HEK293 (cell line): ENCODE data around the gene CUEDC1.

Experiments
- GFI1B ChIP-seq: fragments of 450-650 bp; formaldehyde crosslinking; IDR thresholded peaks from 2 replicates; pipeline ENCODE4 v1.5.1; 2016; ENCODE audit warnings: missing biosample characterization, missing genetic modification characterization
- GLIS2 ChIP-seq: fragments of 450-650 bp; formaldehyde crosslinking; IDR thresholded peaks from 2 replicates; pipeline ENCODE4 v1.5.1; 2016; ENCODE audit warnings: missing biosample characterization, missing genetic modification characterization
- KLF1 ChIP-seq: fragments of 450-650 bp; formaldehyde crosslinking; IDR thresholded peaks from 2 replicates; pipeline ENCODE4 v1.5.1; 2016; ENCODE audit warnings: missing biosample characterization, missing genetic modification characterization
- SP7 ChIP-seq: fragments of 450-650 bp; formaldehyde crosslinking; IDR thresholded peaks from 2 replicates; pipeline ENCODE4 v1.5.1; 2016; ENCODE audit warnings: missing biosample characterization, missing genetic modification characterization
- TCF7L2 ChIP-seq: IDR thresholded peaks from 2 replicates; pipeline ENCODE4 v1.6.1; 2011; ENCODE audit warnings: low read depth, mild to moderate bottlenecking, inconsistent platforms, low read length, moderate library complexity, borderline replicate concordance
- YY1 ChIP-seq: fragments of 450-650 bp; formaldehyde crosslinking; IDR thresholded peaks from 2 replicates; pipeline ENCODE4 v1.5.1; 2018; ENCODE audit warnings: missing biosample characterization, missing genetic modification characterization
- ZBTB7A ChIP-seq: fragments of 450-650 bp; formaldehyde crosslinking; IDR thresholded peaks from 2 replicates; pipeline ENCODE4 v1.5.1; 2016; ENCODE audit warnings: low read depth, missing biosample characterization, missing genetic modification characterization
- ZBTB8A ChIP-seq: fragments of 450-650 bp; formaldehyde crosslinking; IDR thresholded peaks from 2 replicates; pipeline ENCODE4 v1.5.1; 2016; ENCODE audit warnings: missing biosample characterization, missing genetic modification characterization
- ZEB2 ChIP-seq: fragments of 450-650 bp; formaldehyde crosslinking; IDR thresholded peaks from 2 replicates; pipeline ENCODE4 v1.5.1; 2016; ENCODE audit warnings: missing biosample characterization, missing genetic modification characterization
- ZFP3 ChIP-seq: fragments of 450-650 bp; formaldehyde crosslinking; IDR thresholded peaks from 2 replicates; pipeline ENCODE4 v1.5.1; 2016; ENCODE audit warnings: low read depth, missing biosample characterization, missing genetic modification characterization
- ZFP37 ChIP-seq: fragments of 450-650 bp; formaldehyde crosslinking; IDR thresholded peaks from 2 replicates; pipeline ENCODE4 v1.5.1; 2016; ENCODE audit warnings: missing biosample characterization, missing genetic modification characterization
- ZNF184 ChIP-seq: fragments of 450-650 bp; IDR thresholded peaks from 2 replicates; pipeline ENCODE4 v1.5.1; 2018; ENCODE audit warnings: missing biosample characterization, mild to moderate bottlenecking, missing genetic modification characterization
- ZNF19 ChIP-seq: fragments of 450-650 bp; formaldehyde crosslinking; IDR thresholded peaks from 2 replicates; pipeline ENCODE4; 2016; ENCODE audit warnings: missing biosample characterization, missing genetic modification characterization, low read depth
- ZNF366 ChIP-seq: fragments of 450-650 bp; formaldehyde crosslinking; conservative IDR thresholded peaks from 2 replicates; pipeline ENCODE4 v1.5.1; 2016; ENCODE audit warnings: missing biosample characterization, missing genetic modification characterization
- ZNF394 ChIP-seq: fragments of 450-650 bp; formaldehyde crosslinking; IDR thresholded peaks from 2 replicates; pipeline ENCODE4 v1.5.1; 2016; ENCODE audit warnings: missing biosample characterization, missing genetic modification characterization, mild to moderate bottlenecking, moderate library complexity, borderline replicate concordance
- ZNF416 ChIP-seq: fragments of 450-650 bp; formaldehyde crosslinking; IDR thresholded peaks from 2 replicates; pipeline ENCODE4 v1.5.1; 2016; ENCODE audit warnings: missing biosample characterization, missing genetic modification characterization
- ZNF501 ChIP-seq: fragments of 450-650 bp; formaldehyde crosslinking; IDR thresholded peaks from 2 replicates; pipeline ENCODE4 v1.5.1; 2016; ENCODE audit warnings: missing biosample characterization, missing genetic modification characterization
- ZNF549 ChIP-seq: fragments of 450-650 bp; IDR thresholded peaks from 2 replicates; pipeline ENCODE4 v1.5.1; 2018; ENCODE audit warnings: missing biosample characterization, missing genetic modification characterization, mild to moderate bottlenecking, inconsistent platforms, moderate library complexity
- ZNF629 ChIP-seq: fragments of 450-650 bp; formaldehyde crosslinking; IDR thresholded peaks from 2 replicates; pipeline ENCODE4 v1.5.1; 2017; ENCODE audit warnings: missing biosample characterization, missing genetic modification characterization
- ZNF837 ChIP-seq: fragments of 450-650 bp; formaldehyde crosslinking; IDR thresholded peaks from 2 replicates; pipeline ENCODE4 v1.5.1; 2016; ENCODE audit warnings: missing biosample characterization, missing genetic modification characterization
- ZNF843 ChIP-seq: fragments of 450-650 bp; formaldehyde crosslinking; IDR thresholded peaks from 2 replicates; pipeline ENCODE4 v1.5.1; 2016; ENCODE audit warnings: missing biosample characterization, missing genetic modification characterization
- ZSCAN30 ChIP-seq: fragments of 450-650 bp; IDR thresholded peaks from 2 replicates; pipeline ENCODE4 v1.5.1; 2018; ENCODE audit warnings: missing biosample characterization, mild to moderate bottlenecking, missing genetic modification characterization, moderate library complexity
- TF ChIP-seq, protein P1 (sequence below): fragments of 450-650 bp; formaldehyde crosslinking; IDR thresholded peaks from 2 replicates; pipeline ENCODE4 v1.5.1; 2016; ENCODE audit warnings: missing biosample characterization, missing genetic modification characterization
- TF ChIP-seq, protein P2 (sequence below): fragments of 450-650 bp; formaldehyde crosslinking; IDR thresholded peaks from 2 replicates; pipeline ENCODE4 v1.5.1; 2016; ENCODE audit warnings: missing biosample characterization, missing genetic modification characterization
- TF ChIP-seq, protein P3 (sequence below): fragments of 450-650 bp; formaldehyde crosslinking; IDR thresholded peaks from 2 replicates; pipeline ENCODE4 v1.5.1; 2016; ENCODE audit warnings: missing biosample characterization, missing genetic modification characterization

The CUEDC1 gene

GRCh38 chr17:57987581-57988300, 32.5 kb upstream of the CUEDC1 start, which contains the start of gene VEZF1 (continued):
- peak; percentile 85 for TF ChIP-seq ZNF501 (tag by site-specific recombination)
- peak; percentile 33; the same call in 1 of the 2 replicates for TF ChIP-seq YY1
- TF ChIP-seq, protein P1, sequence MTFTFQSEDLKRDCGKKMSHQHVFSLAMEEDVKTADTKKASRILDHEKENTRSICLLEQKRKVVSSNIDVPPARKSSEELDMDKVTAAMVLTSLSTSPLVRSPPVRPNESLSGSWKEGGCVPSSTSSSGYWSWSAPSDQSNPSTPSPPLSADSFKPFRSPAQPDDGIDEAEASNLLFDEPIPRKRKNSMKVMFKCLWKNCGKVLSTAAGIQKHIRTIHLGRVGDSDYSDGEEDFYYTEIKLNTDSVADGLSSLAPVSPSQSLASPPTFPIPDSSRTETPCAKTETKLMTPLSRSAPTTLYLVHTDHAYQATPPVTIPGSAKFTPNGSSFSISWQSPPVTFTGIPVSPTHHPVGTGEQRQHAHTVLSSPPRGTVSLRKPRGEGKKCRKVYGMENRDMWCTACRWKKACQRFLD: 0 out of 2 replicates have a peak, but pooled peaks have one; percentile 35
- no peak for TF ChIP-seq ZNF549
- TF ChIP-seq ZNF184 (tag by site-specific recombination): no peak
- TF ChIP-seq ZFP3 (tag by site-specific recombination): 0 out of 2 replicates have a peak, but pooled peaks have one; percentile 15
- peak; percentile 48; the same call in 1 of the 2 replicates for TF ChIP-seq ZNF394 (tag by site-specific recombination)
- TF ChIP-seq ZNF629 (tag by site-specific recombination): peak; percentile 64; the same call in 1 of the 2 replicates
- 0 out of 2 replicates have a peak, but pooled peaks have one; percentile 38 for TF ChIP-seq ZNF416 (tag by site-specific recombination)
- TF ChIP-seq TCF7L2: no peak
- TF ChIP-seq KLF1 (tag by site-specific recombination): peak; percentile 61
- peak; percentile 86 for TF ChIP-seq SP7 (tag by site-specific recombination)
- peak; percentile 95 for TF ChIP-seq GLIS2
- peak; percentile 51; the same call in 1 of the 2 replicates for TF ChIP-seq ZNF843 (tag by site-specific recombination)
- TF ChIP-seq, protein P2, sequence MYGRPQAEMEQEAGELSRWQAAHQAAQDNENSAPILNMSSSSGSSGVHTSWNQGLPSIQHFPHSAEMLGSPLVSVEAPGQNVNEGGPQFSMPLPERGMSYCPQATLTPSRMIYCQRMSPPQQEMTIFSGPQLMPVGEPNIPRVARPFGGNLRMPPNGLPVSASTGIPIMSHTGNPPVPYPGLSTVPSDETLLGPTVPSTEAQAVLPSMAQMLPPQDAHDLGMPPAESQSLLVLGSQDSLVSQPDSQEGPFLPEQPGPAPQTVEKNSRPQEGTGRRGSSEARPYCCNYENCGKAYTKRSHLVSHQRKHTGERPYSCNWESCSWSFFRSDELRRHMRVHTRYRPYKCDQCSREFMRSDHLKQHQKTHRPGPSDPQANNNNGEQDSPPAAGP (tag by site-specific recombination): peak; percentile 78; the same call in 1 of the 2 replicates
- TF ChIP-seq ZBTB7A (tag by site-specific recombination): peak; percentile 85
- TF ChIP-seq, protein P3, sequence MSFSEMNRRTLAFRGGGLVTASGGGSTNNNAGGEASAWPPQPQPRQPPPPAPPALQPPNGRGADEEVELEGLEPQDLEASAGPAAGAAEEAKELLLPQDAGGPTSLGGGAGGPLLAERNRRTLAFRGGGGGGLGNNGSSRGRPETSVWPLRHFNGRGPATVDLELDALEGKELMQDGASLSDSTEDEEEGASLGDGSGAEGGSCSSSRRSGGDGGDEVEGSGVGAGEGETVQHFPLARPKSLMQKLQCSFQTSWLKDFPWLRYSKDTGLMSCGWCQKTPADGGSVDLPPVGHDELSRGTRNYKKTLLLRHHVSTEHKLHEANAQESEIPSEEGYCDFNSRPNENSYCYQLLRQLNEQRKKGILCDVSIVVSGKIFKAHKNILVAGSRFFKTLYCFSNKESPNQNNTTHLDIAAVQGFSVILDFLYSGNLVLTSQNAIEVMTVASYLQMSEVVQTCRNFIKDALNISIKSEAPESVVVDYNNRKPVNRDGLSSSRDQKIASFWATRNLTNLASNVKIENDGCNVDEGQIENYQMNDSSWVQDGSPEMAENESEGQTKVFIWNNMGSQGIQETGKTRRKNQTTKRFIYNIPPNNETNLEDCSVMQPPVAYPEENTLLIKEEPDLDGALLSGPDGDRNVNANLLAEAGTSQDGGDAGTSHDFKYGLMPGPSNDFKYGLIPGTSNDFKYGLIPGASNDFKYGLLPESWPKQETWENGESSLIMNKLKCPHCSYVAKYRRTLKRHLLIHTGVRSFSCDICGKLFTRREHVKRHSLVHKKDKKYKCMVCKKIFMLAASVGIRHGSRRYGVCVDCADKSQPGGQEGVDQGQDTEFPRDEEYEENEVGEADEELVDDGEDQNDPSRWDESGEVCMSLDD: peak; percentile 99
- peak; percentile 74 for TF ChIP-seq ZNF366 (tag by site-specific recombination)
- peak; percentile 94 for TF ChIP-seq ZSCAN30
- peak; percentile 83 for TF ChIP-seq ZEB2 (tag by site-specific recombination)
- peak; percentile 96 for TF ChIP-seq ZFP37 (tag by site-specific recombination)
- TF ChIP-seq ZNF19 (tag by site-specific recombination): no peak
- no peak for TF ChIP-seq GFI1B (tag by site-specific recombination)
- TF ChIP-seq ZBTB8A: peak; percentile 80
- peak; percentile 91; the same call in 1 of the 2 replicates for TF ChIP-seq ZNF837 (tag by site-specific recombination)
- TF ChIP-seq, all 188 proteins: peak for 70
